OCI-LY7 (cell line): ENCODE results near the gene IPPK.

ENCODE experiments used
- CTCF ChIP-seq: fragments of 200-600 bp; sonication (generic); conservative IDR thresholded peaks from 2 replicates; pipeline ENCODE4 v1.5.1; 2014; ENCODE audit warnings: mild to moderate bottlenecking, antibody characterized with exemption, low read length, moderate library complexity, mixed read lengths
- EZH2phosphoT487 ChIP-seq: fragments of 200-600 bp; sonication (generic); IDR thresholded peaks from 2 replicates; pipeline ENCODE4 v1.6.1; 2018; ENCODE audit warnings: low read depth, borderline replicate concordance, mild to moderate bottlenecking, mixed run types, antibody characterized with exemption, low read length, moderate library complexity, mixed read lengths

- no peak for TF ChIP-seq CTCF
- TF ChIP-seq EZH2phosphoT487, result no peak
These were observed 55.0 kb downstream of the IPPK start for GRCh38 chr9:92614763-92615461.
